ENCODE data around the gene GAREM1. TPM values are rescaled to one million over a fixed set of nuclear protein-coding genes. Genes with fewer than 3 reads are reported as not detected.

GAREM1 gene
- total RNA-seq, 2 donors from 2014 or later: 12.0 to 15.4 TPM

DNA sequence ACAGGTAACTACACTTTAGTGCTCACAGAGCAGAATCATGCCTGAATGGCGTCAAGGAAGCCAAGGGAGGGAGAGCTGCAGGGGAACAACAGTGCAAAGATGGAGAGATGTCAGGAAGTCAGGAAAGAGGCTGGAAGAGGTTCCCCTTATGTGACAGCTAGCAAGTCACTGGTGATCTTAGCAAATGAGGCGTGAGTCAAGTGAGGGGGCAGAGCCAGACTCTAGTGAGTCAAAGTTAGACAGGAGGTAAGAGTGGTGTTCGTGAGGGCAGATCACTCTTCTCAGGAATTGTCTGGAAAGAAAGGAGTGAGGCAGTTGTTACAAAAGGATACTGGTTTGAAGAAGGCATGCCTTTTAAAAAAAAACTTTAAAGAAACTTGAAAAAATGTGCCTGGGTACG is 193.8 kb downstream of the GAREM1 start:
- ATAC-seq (ENCODE audit: insufficient number of reproducible peaks, low FRiP score, low read depth) (no peak), DNase-seq (ENCODE audit: low spot score) (no peak)
- Histone ChIP-seq H3K27ac (peak overlapping the region; percentile 62 to 76), H3K4me3 (peak overlapping the region; percentile 3), H3K36me3 (no peaks in the 10 kb centered on the region), H3K4me1 (ENCODE audit: control insufficient read depth in 1 of 2, low read depth in 2 of 2) (peaks cover 32 to 50% of the 10 kb centered on the region in 2 donors), H3K27me3 (replicated peaks; ENCODE audit: insufficient read depth) (no peaks in the 10 kb centered on the region), H3K9me3 (no peaks in the 10 kb centered on the region)
- TF ChIP-seq, protein P1, sequence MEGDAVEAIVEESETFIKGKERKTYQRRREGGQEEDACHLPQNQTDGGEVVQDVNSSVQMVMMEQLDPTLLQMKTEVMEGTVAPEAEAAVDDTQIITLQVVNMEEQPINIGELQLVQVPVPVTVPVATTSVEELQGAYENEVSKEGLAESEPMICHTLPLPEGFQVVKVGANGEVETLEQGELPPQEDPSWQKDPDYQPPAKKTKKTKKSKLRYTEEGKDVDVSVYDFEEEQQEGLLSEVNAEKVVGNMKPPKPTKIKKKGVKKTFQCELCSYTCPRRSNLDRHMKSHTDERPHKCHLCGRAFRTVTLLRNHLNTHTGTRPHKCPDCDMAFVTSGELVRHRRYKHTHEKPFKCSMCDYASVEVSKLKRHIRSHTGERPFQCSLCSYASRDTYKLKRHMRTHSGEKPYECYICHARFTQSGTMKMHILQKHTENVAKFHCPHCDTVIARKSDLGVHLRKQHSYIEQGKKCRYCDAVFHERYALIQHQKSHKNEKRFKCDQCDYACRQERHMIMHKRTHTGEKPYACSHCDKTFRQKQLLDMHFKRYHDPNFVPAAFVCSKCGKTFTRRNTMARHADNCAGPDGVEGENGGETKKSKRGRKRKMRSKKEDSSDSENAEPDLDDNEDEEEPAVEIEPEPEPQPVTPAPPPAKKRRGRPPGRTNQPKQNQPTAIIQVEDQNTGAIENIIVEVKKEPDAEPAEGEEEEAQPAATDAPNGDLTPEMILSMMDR (IDR thresholded peaks at IDR 0.05): no peak

DNA sequence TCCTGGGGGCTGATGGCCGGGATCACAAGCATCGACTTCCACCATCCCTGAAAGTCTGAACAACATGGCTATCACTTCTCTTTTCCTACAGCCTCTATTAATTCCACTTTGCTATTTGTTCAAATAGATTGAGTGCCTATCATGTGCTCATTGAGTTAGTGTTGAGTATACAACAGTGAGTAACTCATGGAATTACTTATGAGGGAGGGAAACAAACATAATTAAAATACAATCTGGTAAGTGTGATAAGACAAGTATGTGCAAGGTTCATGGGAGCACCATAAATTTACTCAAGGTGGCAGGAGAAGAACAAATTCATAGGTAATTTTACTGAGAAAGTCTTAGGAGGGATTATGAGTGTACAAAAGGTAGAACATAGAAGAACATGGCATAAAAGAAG is 194.4 kb downstream of the GAREM1 start:
- H3K4me3 ChIP-seq: no peak overlapping the region
- TF ChIP-seq, protein P1 (IDR thresholded peaks at IDR 0.05): no peak
- no peaks in the 10 kb centered on the region for H3K9me3 ChIP-seq
- no peaks in the 10 kb centered on the region for H3K27me3 ChIP-seq (replicated peaks; ENCODE audit: insufficient read depth)
- ATAC-seq (ENCODE audit: insufficient number of reproducible peaks, low FRiP score, low read depth) (no peak), DNase-seq (ENCODE audit: low spot score) (no peak)
- H3K4me1 ChIP-seq (ENCODE audit: control insufficient read depth in 1 of 2, low read depth in 2 of 2): peaks cover 32 to 53% of the 10 kb centered on the region in 2 donors
- peak overlapping the region; percentile 62 to 76 for H3K27ac ChIP-seq
- no peaks in the 10 kb centered on the region for H3K36me3 ChIP-seq

DNA sequence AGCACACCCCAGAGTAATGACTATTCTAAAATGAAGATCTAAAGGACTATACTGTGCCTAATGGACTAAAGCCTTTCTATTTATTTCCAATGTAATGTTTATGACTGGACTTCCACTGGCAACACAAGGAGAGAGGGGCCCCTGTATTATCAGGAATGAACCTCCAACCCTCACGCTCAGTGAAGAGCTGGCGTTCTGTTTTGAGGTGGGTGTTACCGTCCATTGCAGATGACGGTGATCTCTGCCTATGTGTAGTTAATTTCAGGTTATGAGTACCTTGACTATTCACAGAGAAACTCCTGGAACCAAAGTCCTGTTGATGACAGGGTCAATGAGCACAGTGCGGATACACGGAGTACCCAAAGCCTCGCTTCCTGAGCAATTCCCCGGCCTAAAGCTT is 195.5 kb downstream of the GAREM1 start:
- Histone ChIP-seq H3K36me3 (no peaks in the 10 kb centered on the region), H3K4me3 (no peak overlapping the region), H3K9me3 (no peaks in the 10 kb centered on the region), H3K4me1 (ENCODE audit: control insufficient read depth in 1 of 2, low read depth in 2 of 2) (peaks cover 25 to 45% of the 10 kb centered on the region in 2 donors), H3K27ac (peak overlapping the region in 1 of 2 donors; percentile 62), H3K27me3 (replicated peaks; ENCODE audit: insufficient read depth) (no peaks in the 10 kb centered on the region)
- DNase-seq (ENCODE audit: low spot score) (no peak), ATAC-seq (ENCODE audit: insufficient number of reproducible peaks, low FRiP score, low read depth) (no peak)
- TF ChIP-seq, protein P1 (IDR thresholded peaks at IDR 0.05): no peak

DNA sequence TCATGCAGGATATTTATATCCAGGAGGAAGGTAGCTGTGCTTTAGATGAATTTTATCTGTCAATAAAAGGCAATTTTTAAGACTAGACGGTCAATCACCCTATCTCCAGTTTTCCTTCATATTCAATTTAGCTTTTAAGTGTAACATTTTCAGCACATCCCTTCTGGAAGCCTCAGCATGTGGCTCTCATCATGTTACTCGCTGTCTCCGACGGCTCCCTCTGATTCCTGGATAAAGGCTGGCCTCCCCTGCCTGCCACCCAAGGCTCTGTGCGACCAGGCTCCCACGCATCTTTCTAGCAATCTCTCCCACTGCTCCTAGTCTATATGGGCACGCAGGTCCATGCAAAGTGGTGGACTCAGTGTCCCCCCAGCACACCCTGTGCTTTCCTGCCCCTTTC is 196.4 kb downstream of the GAREM1 start:
- DNase-seq (ENCODE audit: low spot score) (no peak), ATAC-seq (ENCODE audit: insufficient number of reproducible peaks, low FRiP score, low read depth) (no peak)
- TF ChIP-seq, protein P1 (IDR thresholded peaks at IDR 0.05): no peak
- no peaks in the 10 kb centered on the region for H3K27me3 ChIP-seq (replicated peaks; ENCODE audit: insufficient read depth)
- H3K9me3 ChIP-seq: no peaks in the 10 kb centered on the region
- H3K4me1 ChIP-seq (ENCODE audit: control insufficient read depth in 1 of 2, low read depth in 2 of 2): peaks cover 22 to 43% of the 10 kb centered on the region in 2 donors
- H3K36me3 ChIP-seq: no peaks in the 10 kb centered on the region
- no peak overlapping the region for H3K27ac ChIP-seq
- H3K4me3 ChIP-seq: no peak overlapping the region

DNA sequence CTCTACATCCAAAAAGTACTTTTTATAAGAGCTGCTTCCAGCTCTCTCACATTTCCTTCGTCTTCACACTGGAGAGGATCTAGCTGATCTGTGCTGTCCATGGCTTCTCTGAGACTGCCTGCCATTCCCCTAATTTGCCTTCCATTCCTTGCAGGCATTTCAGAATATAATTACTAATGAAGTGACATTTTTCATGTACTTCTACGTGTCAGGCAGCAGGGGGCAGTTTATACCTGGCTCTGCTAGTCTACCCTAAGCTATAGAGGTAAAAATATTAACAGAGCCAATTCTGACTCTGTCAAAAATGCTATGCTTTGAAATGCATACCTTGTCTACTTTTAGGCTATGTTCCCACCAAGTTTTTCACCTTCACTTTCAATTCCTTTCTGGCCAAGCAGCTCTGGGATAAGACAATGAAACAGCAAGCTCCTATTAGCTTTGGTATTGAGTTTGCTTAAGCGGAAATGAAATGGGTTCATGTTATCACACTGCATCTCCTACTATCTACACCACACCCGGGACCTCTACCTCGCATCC is 198.9 kb downstream of the GAREM1 start:
- H3K27ac ChIP-seq: no peak overlapping the region
- no peak overlapping the region for H3K4me3 ChIP-seq
- DNase-seq (ENCODE audit: low spot score) (no peak), ATAC-seq (ENCODE audit: insufficient number of reproducible peaks, low FRiP score, low read depth) (peak; percentile 51)
- no peaks in the 10 kb centered on the region for H3K27me3 ChIP-seq (replicated peaks; ENCODE audit: insufficient read depth)
- H3K4me1 ChIP-seq (ENCODE audit: control insufficient read depth in 1 of 2, low read depth in 2 of 2): peaks cover 4 to 17% of the 10 kb centered on the region in 2 donors
- H3K9me3 ChIP-seq: no peaks in the 10 kb centered on the region
- peaks cover 4% of the 10 kb centered on the region for H3K36me3 ChIP-seq
- TF ChIP-seq, protein P1 (IDR thresholded peaks at IDR 0.05): peak; percentile 76
